IPS DF 4.7 (cell line): Measurements from ENCODE around the gene ZSCAN21.
A peak's percentile ranks its signal among the peaks of the same experiment; 100 is the strongest.

Experiments used
- DNase-seq: peaks from one replicate; pipeline ENCODE4 v3.0.0-alpha.2; 2013; ENCODE audit warnings: low spot score; ENCODE audit errors: extremely low read depth

The ZSCAN21 gene

GRCh38 chr7:100075418-100075817 is 25.8 kb downstream of the ZSCAN21 start:
- DNase-seq: no peak

DNA sequence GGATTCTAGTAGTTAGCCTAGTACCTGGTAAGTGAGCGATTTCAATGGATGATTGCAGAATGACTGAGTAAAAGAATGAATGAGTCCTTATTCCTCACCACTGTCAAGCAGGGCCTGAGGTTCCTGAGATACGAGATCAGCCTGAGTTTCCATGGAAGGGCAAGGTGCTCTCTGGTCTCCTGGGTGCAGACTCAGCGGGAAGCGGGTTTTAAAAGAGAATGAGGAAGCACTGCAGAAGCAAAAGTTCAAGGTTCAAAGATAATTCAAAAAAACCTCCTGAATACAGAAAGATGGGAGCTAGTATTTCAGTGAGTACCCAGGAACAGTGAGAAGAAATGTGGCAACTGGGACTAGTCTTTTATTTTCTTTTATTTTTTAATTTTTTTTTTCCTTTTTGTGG is 27.6 kb downstream of the ZSCAN21 start:
- DNase-seq: no peak

DNA sequence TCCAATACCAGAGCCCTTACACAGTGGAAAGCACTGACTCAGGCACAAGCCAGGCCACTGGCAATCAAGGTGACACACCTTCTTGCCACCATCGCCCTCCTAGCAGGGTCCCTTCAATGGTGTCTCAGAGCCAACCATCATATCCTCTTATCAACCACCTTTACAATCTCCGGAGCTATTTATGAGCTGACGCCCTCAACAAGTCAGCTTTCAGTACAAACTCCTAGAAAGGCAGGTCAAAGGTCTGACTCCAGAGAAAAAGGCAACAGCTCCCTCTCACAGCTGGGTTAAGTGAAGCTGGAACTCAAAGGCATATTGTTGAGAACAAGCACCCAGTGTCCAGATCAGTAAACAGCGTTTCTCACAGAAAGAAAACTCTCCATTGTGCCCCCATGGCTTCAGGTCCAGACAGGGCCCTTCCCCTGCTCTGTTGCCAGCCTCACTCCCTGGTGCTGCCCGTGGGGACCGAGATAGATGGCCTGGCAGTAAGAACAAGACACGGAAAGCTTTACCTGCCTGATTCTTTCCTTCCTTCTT is 29.5 kb downstream of the ZSCAN21 start:
- DNase-seq: no peak

DNA sequence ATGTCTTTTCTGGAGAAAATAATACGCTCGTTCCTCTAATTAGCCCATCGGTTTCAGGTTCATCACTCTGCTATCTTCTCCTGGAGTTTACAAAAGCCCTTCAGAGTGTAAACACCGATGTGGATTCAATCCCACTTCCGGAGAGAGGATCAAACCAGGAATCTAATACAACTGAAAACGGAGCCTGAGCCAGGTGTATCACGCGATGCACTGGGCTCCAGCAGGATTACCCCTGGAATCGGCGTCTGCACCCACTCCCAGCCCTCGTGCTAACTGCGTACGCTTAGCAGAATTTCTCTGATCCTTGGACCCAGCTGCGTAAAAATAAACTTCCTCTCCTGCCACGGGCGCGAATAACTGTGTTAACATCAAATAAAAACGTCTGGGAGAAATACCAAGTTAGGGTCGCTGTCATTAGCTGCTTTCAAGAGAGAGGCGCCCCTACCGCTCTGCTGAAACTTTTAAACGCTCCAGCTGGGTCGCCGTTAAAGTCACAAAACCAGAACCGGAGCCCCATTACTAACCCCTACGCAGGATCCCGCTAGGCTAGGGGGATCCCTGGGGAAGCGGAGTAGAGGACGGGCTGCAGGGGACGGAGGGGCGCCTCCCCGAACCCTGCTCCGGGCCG is 31.4 kb downstream of the ZSCAN21 start:
- DNase-seq: no peak

- peak; percentile 97 for DNase-seq
Measured at GRCh38 chr7:100081535-100082102, 32.0 kb downstream of the ZSCAN21 start, which contains the start of gene ZNF3. ZNF3 (minus strand) TSS chr7:100081723; CDS start chr7:100077357, 4,366 bp downstream.

DNA sequence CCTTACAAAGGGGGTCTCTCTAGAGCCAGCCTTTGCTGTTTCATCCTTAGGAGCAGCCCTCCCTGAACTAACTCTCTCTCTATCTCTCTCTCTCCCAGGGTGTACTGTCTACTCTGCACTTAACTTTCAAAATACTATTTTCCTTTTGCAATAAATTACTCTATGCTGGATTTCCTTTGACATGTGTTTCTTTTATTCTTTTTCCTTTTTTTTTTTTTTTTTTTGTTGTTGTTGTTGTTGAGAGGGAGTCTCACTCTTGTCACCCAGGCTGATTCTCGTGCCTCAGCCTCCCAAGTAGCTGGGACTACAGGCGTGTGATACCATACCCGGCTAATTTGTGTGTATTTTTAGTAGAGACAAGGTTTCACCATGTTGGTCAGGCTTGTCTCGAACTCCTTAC is 33.4 kb downstream of the ZSCAN21 start:
- no peak for DNase-seq

- DNase-seq: no peak
Measured at GRCh38 chr7:100085515-100085914, 35.9 kb downstream of the ZSCAN21 start.

DNA sequence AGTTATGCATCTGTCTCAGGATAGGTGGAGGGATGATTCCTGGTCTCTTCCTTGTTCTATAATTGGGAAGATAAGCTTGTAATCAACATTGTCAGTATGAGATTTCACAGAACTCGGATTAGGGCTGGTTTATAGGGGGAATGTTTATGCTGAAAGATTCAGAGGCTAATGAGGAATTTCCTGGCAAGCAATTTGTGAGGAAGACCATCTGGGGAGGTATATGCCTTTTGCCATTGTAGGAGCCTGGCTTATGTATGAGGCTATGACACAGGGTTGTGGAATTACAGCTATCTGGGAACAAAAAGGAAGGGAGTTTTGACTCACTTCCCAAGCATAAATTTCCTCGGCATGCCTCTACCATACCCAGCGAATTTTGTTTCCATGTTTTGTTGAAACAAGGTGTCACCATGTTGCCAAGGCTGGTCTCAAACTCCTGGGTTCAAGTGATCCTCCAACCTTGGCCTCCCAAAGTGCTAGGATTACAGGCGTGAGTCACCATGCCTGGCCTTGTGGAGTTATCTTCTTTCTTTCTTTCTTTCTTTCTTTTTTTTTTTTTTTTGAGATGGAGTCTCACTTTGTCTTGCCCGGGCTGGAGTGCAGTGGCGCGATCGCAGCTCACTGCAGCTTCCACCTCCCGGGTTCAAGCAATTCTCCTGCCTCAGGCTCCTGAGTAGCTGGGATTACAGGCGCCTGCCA is 37.6 kb downstream of the ZSCAN21 start:
- DNase-seq: no peak

GRCh38 chr7:100088095-100088620 is 38.6 kb downstream of the ZSCAN21 start:
- no peak for DNase-seq

- DNase-seq: no peak
Measured at GRCh38 chr7:100088621-100089457, 39.3 kb downstream of the ZSCAN21 start, which contains the start of gene COPS6. COPS6 (plus strand) TSS chr7:100088969; CDS start chr7:100088991, 22 bp downstream.

- no peak for DNase-seq
Measured at GRCh38 chr7:100089458-100090196, 40.1 kb downstream of the ZSCAN21 start.

GRCh38 chr7:100090527-100091410 is 41.2 kb downstream of the ZSCAN21 start:
- DNase-seq: no peak

- no peak for DNase-seq
Measured at GRCh38 chr7:100091411-100092181, 42.0 kb downstream of the ZSCAN21 start.

DNA sequence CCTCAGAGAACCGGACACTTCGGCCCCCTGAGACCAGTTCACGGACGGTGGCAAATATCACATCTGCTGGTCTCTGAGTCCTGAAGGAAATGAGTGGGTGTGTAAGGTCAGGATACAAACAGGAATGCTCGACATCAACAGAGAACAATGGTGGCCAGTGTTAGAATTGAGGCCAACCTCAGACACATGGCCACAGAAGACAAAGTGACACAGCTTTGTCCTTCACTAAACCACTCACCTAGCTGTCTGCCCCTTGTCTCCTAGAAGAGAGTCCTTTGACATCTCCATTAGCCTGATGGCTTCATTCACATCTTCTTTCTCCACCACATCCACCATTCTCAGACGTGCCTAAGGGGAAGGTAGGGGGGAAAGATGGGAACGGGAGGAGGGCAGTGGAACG is 43.5 kb downstream of the ZSCAN21 start:
- no peak for DNase-seq

DNA sequence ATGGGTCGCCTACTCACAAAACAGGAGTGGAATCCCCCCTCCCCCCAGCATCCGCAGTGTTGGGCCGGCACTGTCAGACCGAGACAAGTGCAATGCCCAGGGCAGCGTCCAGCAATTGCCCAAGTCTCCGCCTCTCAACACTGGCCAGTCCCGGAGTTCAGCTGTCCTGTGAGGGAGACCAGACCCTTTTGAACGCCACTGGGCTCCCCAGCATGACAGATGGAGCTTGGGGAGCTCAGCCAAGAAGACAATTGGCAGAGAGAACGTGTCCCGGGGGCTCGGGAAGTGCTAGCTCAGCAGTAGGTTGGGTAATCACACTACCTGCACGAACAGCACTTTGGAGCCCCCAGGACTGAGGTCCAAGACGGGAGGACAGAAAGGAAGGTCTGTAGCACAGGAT is 43.9 kb downstream of the ZSCAN21 start:
- DNase-seq: no peak

- no peak for DNase-seq
Measured at GRCh38 chr7:100093925-100094486, 44.4 kb downstream of the ZSCAN21 start.

DNA sequence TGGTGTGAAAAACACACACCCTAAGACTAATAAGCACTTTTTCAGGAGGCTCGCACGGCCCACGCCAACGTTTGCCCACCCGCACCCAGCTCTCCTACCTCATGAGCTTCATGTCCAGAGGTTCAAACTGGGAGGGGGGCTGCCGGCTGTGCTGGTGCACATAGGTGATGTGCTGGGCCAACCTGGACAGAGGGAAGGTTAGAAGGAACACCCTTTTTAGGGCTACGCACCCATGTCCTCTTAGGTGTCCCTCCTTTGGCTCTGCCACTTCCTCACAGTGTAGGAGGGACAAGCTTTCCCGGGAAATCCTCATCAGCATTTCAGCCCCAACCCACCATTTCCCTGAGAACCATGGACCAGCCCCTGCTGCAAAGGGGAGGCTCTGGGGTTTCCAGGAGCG is 45.7 kb downstream of the ZSCAN21 start:
- no peak for DNase-seq

DNA sequence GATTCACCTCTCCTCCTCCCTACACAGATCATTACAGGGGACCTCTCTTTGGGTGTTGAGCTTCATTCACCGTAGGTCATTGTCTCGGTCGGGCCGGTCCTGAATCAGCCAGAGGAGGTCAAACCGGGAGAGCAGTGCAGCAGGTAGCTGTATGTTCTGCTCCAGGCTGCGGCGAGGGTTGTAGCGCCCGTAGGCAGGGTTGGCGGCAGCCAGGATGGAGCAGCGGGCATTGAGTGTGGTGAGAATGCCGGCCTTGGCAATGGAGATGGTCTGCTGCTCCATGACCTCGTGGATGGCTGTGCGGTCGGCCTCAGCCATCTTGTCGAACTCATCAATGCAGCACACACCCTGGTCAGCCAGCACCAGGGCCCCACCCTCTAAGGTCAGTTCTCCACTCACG is 46.1 kb downstream of the ZSCAN21 start:
- no peak for DNase-seq
